Lung (tissue), 12 donors: Measurements from ENCODE around the gene PMEPA1. TPM values are rescaled to one million over a fixed set of nuclear protein-coding genes. Genes with fewer than 3 reads are reported as not detected.

Source experiments
- ATAC-seq: fragments of 200-7000 bp; cut with Tn5 transposase; one replicate; pipeline ENCODE4 v1.9.1; 2020; ENCODE audit warnings: moderate number of reproducible peaks; ENCODE audit not compliant: insufficient read depth, low FRiP score
- DNase-seq, 3 donors: peaks; one replicate each; pipeline ENCODE4 v3.0.0-alpha.2; 2013 to 2017
- H3K27ac ChIP-seq, 2 donors: one replicate each; pipeline ENCODE4 v1.5.1; 2013; ENCODE audit warnings: mild to moderate bottlenecking in 2 of 2, moderate library complexity in 2 of 2, control low read depth in 1 of 2, inconsistent platforms in 1 of 2, low read depth in 1 of 2, low read length in 1 of 2
- H3K27me3 ChIP-seq, 3 donors: one replicate each; pipeline ENCODE4 v1.5.1; 2013; ENCODE audit warnings: low read length in 2 of 3; ENCODE audit not compliant: control insufficient read depth in 3 of 3, insufficient read depth in 3 of 3
- H3K36me3 ChIP-seq, 4 donors: one replicate each; pipeline ENCODE4 v1.5.1; 2013; ENCODE audit warnings: low read length in 4 of 4, mild to moderate bottlenecking in 1 of 4, moderate library complexity in 1 of 4; ENCODE audit not compliant: control insufficient read depth in 4 of 4, insufficient read depth in 4 of 4
- H3K4me1 ChIP-seq, 5 donors: one replicate each; pipeline ENCODE4 v1.5.1; 2013; ENCODE audit warnings: low read length in 5 of 5, mild to moderate bottlenecking in 2 of 5, moderate library complexity in 1 of 5; ENCODE audit not compliant: control insufficient read depth in 5 of 5, insufficient read depth in 5 of 5
- H3K4me3 ChIP-seq: one replicate; pipeline ENCODE4 v1.5.1; 2013; ENCODE audit warnings: mild to moderate bottlenecking, control low read depth, moderate library complexity
- H3K9ac ChIP-seq, 2 donors: one replicate each; pipeline ENCODE4 v1.5.1; 2013; ENCODE audit warnings: low read length in 2 of 2, control low read depth in 1 of 2; ENCODE audit not compliant: insufficient read depth in 1 of 2
- H3K9me3 ChIP-seq, 4 donors: one replicate each; pipeline ENCODE4 v1.5.1; 2013; ENCODE audit warnings: low read length in 3 of 4, mild to moderate bottlenecking in 1 of 4, moderate library complexity in 1 of 4; ENCODE audit not compliant: control insufficient read depth in 4 of 4, insufficient read depth in 3 of 4
- CTCF ChIP-seq: IDR thresholded peaks from 2 replicates; pipeline ENCODE4 v1.5.1; 2012; ENCODE audit warnings: mild to moderate bottlenecking; ENCODE audit errors: control extremely low read depth, extremely low read depth
- WGBS, 2 donors: extraction: QIAGEN DNeasy Blood & Tissue Kit; methylation state at CpG; one replicate each; pipeline ENCODE4 v1.1.7; 2013; 5-methylcytosine and 5-hydroxymethylcytosine counted together
- polyA plus RNA-seq, 2 donors: library from polyadenylated mRNA; stranded (reverse); fragments of 200-250 nt; gene quantifications; one replicate each; pipeline ENCODE4 v1.2.1, GENCODE V29; 2013
- total RNA-seq, 2 donors: library from RNA; depleted of rRNA in 1 of 2; stranded (reverse); fragments of >200 nt in 1 of 2; gene quantifications; one replicate each; pipeline ENCODE4 v1.2.1, GENCODE V29; 2014 to 2021
- donor health status: control.
- donor health status: control.
- donor health status: Bipolar disorder and iron deficiency.
- donor health status: healthy.
- donor health status: DM: yes; HTN: yes; CAD: no.

The PMEPA1 gene
- total and polyA plus RNA-seq, 4 donors: 10.0 to 44.0 (median 23.9) TPM

- Histone ChIP-seq H3K4me3 (no peak overlapping the region), H3K36me3 (peaks cover 3 to 46% (median 15%) of the 10 kb centered on the region in 4 donors), H3K4me1 (peaks cover 0 to 12% (median under 1%) of the 10 kb centered on the region in 5 donors), H3K9ac (no peak overlapping the region), H3K27me3 (no peaks in the 10 kb centered on the region), H3K27ac (no peak overlapping the region), H3K9me3 (no peaks in the 10 kb centered on the region)
- peak in 1 of 3 donors; percentile 43 for DNase-seq
- ATAC-seq: no peak
- WGBS, 2 donors: 82 to 86% methylated on average over 22 of the region's 22 CpGs
- TF ChIP-seq CTCF: no peak
Measured at GRCh38 chr20:57654998-57655808, 54.6 kb downstream of the PMEPA1 start.

- peaks cover 0 to 12% (median 0%) of the 10 kb centered on the region in 5 donors for H3K4me1 ChIP-seq
- H3K9me3 ChIP-seq: no peaks in the 10 kb centered on the region
- H3K27ac ChIP-seq: no peak overlapping the region
- 46 to 53% methylated on average over 12 of the region's 12 CpGs for WGBS, 2 donors
- no peaks in the 10 kb centered on the region for H3K27me3 ChIP-seq
- no peak overlapping the region for H3K9ac ChIP-seq
- peaks cover 3 to 46% (median 14%) of the 10 kb centered on the region in 4 donors for H3K36me3 ChIP-seq
- peak; percentile 67 to 84 (median 80) for DNase-seq
- no peak overlapping the region for H3K4me3 ChIP-seq
- no peak for ATAC-seq
- TF ChIP-seq CTCF: peak; percentile 88
Measured at GRCh38 chr20:57654363-57654997, 55.3 kb downstream of the PMEPA1 start.

- no peaks in the 10 kb centered on the region for H3K9me3 ChIP-seq
- no peak overlapping the region for H3K4me3 ChIP-seq
- no peak for TF ChIP-seq CTCF
- DNase-seq (no peak), ATAC-seq (no peak)
- no peaks in the 10 kb centered on the region for H3K27me3 ChIP-seq
- no peak overlapping the region for H3K9ac ChIP-seq
- H3K27ac ChIP-seq: no peak overlapping the region
- H3K4me1 ChIP-seq: peaks cover 0 to 12% (median 0%) of the 10 kb centered on the region in 5 donors
- H3K36me3 ChIP-seq: peaks cover 3 to 44% (median 14%) of the 10 kb centered on the region in 4 donors
- 67 to 71% methylated on average over 5 of the region's 5 CpGs for WGBS, 2 donors
Measured at GRCh38 chr20:57653910-57654309, 55.9 kb downstream of the PMEPA1 start.
